NCI-H2227 (cell line): Measurements from ENCODE around the gene TFCP2L1.

ENCODE experiments used
- DNase-seq: peaks from one replicate; lab custom pipeline; 2025; ENCODE audit not compliant: unreplicated experiment; lab: John Stamatoyannopoulos, UW

Gene TFCP2L1

DNA sequence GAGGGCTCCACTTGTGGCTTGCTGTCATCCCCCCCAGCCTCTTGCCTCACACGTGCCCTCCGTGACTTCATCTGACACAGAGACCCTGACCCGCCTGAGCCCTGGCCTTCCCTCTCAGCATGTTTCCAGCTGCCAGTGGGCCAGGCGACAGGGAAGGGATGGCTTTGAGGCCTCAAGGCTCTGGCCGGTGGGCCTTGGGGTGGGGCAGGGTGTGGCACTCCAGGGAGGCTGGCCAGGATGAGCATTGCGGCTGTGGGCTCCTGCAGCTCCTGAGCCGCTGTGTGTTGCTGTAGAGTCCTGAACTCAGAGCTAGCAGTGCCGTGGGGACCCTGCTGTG lies 85.0 kb downstream of the TFCP2L1 start:
- no peak for DNase-seq

DNA sequence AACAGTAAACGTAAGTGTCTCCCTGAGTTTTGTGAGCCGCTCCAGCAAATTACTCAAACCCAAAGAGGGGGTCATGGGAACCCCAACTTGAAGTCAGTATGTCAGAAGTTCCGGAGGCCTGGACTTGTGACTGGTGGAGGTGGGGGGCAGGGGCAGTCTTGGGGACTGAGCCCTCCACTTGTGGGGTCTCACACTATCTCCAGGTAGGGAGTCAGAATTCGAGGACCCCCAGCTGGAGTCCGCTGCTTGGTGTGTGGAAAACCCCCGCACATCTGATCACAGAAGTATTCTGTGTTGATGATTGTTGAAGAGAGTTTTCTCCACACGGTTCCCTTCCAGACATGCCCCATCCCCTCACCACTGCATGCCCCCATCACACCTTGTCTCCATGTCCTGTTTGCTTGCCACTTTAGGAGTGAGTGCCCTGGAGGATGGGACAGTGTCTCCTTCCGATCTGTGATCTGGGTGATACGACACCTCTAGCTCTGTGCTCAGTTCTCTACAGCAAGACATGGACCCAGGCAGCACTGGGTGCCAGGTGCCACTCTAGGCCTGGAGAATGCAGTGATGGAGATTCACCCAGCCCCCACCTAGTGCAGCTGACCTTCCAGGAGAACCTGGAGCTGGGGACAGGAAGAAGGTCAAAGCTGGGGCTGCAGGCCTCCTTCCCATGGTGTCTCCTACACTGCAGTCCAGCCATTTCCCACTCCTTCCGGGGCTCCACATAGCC lies 85.6 kb downstream of the TFCP2L1 start:
- no peak for DNase-seq

DNA sequence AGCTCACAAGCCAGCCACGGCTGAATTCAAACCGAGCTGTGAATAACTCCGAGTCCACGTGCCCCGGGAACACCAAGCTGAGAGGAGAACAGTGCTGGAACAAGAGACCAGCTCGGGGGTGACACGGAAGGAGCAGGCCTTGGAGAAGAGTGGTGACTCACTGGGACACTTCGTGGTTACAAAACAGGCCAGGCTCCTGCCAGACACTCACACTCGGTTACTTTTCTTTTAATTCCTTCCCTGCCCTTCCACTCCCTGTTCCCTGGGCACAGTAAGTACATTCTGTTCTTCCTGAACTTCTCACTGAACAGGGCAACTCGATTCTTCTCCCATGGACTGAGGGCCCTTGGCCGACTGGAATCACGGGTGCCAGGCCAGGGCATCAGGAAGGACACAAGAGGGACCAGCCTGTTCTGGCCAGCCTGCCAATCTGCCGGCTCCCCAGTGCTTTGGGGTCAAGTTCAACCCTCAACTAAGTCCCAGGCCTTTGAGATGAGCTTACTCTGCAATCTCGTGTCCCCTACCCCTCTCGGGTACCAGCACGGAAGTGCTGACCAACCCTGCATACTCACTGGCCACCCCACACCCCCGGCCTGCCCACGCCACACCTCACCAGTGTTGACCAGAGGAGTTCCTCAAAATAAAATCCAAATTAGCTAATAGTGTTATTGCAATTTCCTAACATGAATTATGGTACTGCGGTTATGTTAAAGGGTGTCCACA lies 87.5 kb downstream of the TFCP2L1 start:
- DNase-seq = no peak

DNA sequence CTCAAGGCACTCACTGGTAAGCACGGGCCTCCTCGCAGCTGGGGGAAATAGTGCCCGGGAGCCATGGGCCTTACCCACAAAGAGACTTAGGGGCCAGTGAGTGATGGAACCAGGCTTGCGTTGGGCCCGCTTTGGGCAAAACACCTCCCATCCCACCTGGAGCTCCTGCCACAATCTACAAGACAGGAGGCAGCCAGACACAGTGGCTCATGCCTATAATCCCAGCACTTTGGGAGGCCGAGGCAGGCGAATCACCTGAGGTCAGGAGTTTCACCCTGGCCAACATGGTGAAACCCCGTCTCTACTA lies 88.2 kb downstream of the TFCP2L1 start:
- no peak for DNase-seq

DNA sequence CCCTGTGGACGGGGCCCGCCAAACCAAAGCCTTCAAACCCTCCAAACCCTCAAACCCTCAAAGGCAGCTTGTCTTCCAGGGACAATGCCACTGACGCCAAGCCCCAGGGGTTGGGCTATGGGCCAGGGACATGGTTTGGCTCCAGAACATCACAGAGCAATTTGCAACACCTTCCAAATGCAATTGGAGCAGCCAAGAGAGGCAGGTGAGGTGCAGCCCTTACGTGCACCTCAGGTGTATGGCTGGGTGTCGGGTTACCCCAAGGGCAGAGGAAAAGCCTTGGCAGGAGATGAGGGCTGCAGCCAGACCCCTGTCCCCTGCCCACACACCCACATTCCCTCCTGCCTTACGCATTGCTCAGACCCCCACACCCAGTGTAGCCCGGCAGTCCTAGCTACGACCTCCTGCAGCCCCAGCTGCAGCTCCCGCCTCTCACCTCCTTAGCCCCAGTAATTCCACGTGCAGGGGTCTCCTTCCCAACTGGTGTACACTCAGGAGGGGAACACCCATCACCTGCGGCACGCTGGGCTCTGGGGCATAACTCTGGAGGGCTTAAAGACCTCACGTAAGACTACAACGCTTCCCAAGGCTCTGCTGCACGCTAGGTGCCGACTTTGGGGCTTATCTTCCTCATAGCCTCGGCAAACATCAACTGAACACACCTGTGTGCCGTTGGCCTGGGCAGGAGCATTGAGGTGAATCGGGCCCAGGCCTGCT lies 88.7 kb downstream of the TFCP2L1 start:
- no peak for DNase-seq

DNA sequence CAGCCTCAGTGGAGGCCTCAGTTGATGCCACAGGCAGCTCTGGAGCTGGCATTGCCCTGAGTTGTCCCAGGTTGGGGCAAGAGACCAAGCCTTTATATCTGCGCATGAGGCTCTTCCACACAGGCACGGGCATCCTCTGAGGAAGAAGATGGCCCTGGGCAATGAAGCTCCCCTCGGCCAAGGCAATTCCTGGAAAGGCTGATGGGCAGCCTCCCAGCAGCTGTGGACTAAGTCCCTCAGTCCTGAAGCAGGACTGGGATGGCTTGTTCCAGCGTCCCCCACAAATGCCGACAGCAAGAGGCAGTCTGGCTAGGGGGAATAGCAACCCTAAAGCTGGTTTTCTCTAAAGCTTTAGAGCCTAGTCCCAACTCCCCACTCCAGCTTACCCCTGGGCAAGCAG lies 90.0 kb downstream of the TFCP2L1 start:
- DNase-seq = no peak

DNA sequence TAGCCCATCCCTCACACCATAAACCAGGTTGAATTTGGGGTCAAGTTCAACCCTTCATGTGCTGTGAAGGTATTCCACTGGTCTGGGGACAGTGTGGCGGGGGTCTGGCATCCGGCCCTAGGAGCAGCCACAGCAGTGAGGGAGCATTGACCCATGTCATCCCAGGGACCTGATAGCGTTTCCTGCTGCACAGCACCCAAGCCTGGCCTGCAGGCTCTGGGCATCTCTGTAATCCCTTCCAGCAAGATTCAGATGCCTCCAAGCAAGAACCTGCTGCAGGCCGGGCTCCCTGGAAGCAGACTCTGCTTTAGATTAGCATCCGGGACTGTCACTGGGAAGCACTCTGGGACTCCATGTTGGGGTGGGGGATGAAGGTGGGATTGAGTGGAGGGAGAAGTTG lies 90.4 kb downstream of the TFCP2L1 start:
- DNase-seq = no peak

DNA sequence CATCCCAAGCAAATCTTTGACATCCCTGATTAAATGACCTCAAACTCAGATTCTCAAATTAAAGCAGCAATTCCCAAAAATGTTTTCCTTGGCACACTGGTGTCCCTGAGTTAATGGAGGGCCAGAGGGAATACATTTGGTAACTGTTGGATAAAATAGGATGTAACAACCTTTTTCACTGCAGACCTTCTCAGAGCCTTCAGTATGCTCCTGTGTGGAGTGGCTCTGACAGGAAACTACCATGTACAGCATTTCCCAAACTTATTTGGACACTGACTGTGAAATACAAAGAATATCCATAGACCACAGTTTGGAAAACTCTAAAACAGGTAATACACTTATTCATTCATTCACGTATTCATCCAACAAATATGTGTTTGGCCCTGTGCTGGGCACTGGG lies 91.8 kb downstream of the TFCP2L1 start:
- DNase-seq = no peak

DNA sequence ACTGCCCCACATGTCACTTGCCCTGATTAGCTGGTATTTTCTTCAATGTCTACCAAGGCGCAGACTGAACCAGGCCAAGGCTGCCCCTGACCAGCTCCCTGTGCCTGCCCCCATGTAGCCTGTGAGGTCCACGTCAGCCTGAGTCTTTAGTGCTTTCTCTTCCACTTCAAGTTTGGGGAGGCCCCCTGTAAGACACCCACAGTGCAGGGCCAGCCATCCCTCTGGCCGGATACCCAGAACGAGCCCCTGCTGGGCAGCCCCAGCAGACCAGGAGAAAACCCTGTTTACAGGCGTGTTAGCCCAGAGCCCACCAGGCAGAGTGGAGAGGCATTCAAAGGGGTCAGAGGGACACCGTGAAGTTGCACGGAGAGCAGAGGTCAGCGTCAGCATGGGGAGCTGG lies 92.4 kb downstream of the TFCP2L1 start:
- no peak for DNase-seq

DNA sequence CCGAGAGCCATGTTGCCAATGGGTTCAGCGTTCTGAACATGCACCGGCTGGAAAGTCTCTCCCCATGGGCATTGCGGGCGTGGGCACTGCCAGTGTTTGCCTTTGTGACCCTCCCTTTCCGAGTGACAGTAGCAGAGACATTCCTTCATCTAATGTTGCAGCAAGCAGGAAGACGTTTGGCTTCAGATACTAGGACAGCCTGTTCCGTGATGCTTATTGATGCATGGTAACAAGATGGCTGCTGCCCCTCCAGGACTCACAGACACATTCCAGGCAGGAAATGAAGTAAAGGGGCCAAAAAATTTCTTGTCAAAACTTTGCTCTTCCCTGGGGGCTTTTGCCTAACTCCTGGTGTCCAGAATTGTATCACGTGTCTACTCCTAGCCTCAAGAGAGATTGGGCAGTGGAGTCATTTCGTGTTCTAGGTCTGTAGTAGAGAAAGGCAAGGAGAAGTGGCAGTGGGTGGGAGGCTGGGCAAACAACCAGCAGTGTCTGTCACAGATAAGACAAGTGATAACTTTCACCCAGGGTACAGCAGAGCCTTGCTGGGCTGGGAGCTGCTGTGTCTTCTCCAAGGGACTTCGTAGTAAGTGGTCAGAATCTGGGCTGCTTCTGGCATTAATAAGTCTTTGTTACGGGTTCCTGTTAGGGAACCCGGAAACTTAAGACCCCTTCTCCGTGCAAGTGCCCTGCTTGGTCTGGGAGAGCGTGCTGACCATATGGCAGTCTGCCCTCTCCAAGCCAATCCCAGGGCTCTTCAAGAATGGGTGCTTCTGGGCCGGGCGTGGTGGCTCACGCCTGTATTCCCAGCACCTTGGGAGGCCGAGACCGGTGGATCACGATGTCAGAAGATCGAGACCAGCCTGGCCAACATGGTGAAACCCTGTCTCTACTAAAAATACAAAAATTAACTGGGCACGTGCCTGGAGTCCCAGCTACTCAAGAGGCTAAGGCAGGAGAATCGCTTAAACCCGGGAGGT lies 93.5 kb downstream of the TFCP2L1 start:
- no peak for DNase-seq

DNA sequence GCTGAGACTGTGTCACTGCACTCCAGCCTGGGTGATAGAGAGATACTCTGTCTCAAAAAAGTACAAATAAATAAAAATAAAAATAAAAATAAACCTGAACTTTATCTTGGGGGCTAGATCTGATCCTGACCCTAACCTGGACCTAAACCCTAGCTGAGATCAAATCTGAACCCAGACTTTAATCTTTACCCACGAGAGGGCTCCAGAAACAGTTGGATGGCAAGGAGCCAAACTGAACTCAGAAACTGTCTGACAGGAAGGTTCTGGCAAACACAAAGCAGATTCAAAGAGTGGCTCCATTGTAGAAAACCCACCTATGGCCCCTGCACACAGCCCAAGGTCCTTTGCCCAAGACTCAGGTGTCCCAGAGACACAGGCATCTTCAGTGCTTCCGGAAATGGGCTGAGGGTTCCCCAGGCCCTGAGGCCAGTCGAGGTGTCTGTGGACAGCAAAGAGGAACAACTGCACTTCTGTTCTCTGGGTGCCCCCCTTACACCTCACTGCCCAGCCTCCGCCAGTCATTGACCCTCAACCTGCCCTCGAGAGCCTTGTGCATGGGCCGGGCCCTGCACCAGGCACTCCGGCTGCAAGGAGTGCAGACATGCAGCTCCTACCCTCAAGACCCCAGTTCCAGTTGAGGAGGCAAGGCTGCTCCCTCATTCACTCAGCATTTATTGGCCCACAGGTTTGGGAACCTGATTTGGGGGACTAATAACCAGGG lies 95.2 kb downstream of the TFCP2L1 start:
- no peak for DNase-seq

DNA sequence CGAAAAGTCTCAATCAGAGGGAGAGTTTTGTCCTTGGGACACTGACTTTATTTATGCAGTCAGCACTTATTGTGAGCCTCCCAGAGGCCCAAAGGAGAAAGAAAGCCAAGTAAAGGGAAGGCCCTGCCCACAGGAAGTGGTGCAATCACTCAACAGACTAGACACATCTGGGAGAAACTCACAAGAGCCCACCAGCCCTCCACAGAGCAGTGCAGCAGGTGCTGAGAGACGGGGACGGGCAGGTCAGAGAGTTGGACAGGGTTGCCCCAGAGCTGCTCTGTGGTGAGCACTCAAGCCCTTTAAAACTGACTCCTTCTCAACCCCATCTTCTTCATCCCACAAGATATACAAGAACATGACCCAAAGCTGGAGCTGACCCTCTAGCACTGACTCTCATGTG lies 96.0 kb downstream of the TFCP2L1 start:
- no peak for DNase-seq

DNA sequence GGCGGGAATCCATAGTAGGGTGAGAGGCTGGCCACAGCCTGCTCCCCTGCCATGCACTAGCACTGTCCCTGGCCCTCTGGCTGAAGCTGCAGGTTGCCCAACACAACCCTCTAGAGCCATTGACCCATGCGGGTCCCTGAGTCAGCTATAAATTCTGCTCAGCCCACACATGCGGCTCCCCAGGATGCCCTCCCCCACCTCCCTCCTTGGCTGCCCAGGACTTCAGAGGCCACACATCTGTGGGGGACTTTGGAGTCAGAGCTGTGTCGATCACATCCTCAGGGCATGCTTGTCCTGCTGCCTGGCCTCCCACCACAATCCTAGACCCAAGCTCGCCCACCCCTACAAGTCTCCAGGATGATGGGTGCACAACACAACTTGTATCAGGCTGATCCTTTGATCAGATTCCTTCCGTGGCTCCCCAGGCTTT lies 97.0 kb downstream of the TFCP2L1 start:
- DNase-seq = no peak

DNA sequence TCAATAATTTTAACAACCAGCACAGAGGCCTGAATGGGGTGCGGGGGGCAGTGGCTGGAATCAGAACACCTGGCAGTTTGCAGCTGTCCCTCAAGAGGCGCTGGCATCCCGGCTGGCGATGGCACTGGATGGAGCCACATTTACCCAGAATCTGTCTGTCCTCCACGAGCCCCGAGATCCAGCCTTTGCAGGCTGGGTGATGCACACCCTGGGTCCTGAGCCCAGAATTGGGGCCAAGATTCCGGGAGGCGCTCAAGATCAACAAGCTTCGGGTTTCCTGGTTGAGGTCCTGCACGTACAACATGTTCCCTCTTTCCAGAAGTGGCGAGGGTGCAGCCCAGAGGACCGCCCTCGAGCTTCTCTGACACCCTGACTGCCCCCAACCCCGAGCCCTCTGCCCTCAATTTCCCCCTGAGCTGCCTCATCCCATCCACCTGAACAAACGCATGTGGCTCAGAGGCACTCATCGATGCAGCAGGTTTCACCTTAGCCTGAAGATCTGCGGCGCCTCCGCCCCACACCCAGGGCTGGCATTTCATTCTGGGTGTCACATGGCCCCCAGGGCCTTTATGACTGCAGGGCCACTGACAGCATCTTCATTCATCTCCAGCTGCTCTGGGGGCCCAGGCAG lies 97.5 kb downstream of the TFCP2L1 start:
- DNase-seq = no peak

DNA sequence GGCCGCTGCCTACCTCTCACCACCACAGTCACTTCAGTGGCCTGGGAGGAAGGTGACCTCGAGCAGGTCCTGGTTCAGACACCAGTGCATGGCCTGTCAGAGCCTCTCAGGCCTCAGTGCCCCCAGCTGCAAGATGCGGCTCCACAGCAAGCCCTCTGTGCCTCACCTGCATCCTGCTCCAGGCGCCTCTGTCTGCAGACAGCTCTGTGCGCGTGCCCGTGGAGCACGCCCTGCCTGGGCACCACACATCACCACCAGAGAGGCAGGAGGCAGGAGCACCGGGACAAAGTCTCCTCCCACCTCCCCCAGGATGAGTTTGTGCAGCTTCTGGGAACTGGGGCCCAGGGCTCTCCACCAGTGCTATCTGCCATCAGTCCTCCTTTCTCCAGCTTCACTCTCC lies 98.7 kb downstream of the TFCP2L1 start:
- DNase-seq = no peak

DNA sequence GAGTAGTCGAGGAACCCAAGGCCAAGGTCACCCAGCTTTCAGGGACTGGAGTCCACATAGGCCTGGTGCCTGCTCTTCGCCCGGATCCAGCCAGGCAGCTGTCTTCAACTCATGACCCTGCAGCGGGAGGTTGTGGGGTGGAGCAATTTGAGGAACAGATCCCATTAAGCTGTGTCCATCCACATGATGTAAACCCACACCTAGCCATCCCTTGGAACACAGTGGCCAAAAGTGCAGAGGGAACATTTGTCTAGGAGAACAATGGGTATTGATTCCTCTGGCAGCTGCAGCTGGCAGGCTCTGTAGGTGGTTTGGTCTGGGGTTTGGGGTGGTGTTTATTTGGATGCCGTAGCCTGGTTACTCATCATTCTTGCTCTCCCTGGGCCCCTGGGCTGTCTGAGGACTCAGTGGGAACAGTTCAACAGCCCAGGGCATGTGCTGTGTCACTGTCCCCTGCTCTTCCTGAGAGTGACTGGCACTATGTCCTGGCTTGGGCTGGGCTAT lies 99.4 kb downstream of the TFCP2L1 start:
- no peak for DNase-seq

DNA sequence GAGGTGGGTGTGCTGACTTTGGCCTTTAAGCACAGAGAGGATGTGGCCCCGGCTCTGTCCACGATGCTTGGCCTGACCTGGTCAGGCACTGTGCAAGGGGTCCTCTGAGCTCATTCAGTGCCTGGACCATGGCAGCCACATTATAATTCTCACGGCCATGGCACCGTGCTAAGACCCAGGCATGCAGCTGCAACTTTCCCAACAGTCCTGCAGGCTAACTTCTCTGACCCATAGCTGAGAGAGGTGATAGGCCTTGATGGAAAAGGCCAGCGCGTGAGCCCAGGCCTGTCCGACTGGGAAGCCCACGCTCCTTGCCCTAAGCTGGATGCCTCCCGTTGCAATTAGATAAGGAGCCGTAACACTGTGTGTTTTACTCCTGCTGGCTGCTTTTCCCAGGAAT lies 99.9 kb downstream of the TFCP2L1 start:
- DNase-seq = no peak

DNA sequence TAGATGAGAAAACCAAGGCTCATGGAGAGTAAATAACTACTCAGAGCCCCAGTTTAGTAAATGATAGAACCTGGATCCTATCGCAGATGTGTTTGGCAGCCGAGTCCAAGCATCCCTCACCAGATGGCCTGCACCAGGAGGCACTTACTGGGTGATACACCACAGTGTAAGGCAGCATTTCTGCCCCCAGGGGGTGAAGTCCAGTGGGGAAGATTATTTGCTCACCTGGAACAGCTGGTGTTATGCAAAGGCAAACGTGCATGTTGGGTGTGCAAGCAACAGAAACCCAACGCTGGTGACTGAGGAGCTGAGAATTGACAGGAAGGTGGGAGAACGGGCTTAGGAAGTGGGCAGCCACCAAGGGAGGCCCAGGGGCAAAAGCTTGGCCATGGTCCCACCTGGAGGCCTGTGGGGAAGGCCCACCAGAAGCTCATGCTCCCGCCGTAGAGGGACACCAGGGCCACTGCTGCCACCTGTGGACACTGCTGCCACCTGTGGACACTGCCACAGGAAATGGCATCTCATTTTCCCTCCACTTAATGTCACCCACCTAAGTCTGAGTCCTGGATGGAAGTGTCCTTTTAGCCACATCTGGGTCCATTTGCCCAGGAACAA lies 100.6 kb downstream of the TFCP2L1 start:
- no peak for DNase-seq

DNA sequence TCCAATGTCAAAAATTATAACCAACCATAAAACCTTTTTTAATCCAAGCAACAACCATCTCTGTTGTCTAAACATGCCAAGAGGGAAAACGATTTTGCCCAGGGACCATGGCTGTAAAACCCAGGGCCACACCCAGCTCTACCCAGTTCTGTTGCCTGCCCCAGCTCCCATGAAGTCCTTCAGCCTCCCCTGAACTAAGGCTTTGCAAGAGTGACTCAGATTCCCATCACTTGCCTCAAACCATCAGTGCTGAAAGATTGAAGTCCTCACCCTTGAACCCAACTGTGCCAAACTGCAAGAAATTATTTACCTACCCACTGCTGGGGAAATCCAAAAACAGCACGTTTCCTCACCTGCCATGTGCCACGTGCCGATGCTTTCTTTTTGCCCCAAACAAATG lies 102.5 kb downstream of the TFCP2L1 start:
- no peak for DNase-seq

DNA sequence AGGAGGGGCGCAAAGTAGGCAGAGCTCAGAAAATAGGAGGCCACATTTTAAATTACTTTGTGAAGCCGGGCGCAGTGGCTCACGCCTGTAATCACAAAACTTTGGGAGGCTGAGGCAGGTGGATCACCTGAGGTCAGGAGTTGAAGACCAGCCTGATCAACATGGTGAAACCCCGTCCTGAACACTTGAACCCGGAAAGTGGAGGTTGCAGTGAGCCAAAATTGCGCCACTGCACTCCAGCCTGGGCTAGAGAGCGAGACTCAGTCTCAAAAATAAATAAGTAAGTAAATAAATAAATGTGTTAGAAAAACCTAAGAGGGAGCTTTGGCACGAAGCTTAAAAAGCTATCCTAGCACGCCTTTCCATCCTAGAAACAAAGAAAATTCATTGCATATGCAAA lies 105.5 kb downstream of the TFCP2L1 start:
- no peak for DNase-seq
